ENCODE measurements around the gene CEACAM6.

DNA sequence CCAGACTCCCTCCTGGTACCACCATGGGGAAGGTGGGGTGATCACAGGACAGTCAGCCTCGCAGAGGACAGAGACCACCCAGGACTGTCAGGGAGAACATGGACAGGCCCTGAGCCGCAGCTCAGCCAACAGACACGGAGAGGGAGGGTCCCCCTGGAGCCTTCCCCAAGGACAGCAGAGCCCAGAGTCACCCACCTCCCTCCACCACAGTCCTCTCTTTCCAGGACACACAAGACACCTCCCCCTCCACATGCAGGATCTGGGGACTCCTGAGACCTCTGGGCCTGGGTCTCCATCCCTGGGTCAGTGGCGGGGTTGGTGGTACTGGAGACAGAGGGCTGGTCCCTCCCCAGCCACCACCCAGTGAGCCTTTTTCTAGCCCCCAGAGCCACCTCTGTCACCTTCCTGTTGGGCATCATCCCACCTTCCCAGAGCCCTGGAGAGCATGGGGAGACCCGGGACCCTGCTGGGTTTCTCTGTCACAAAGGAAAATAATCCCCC, 47.4 kb upstream of the CEACAM6 start:
- TF ChIP-seq EZH2 (IDR thresholded peaks at IDR 0.05; ENCODE audit: low read depth, unreplicated experiment) (no peak), POLR2AphosphoS5 (IDR thresholded peaks at IDR 0.05; ENCODE audit: low read depth) (no peak), STAT1 (IDR thresholded peaks at IDR 0.05; ENCODE audit: unreplicated experiment) (no peak), EZH2phosphoT487 (IDR thresholded peaks at IDR 0.05; ENCODE audit: unreplicated experiment) (no peak), ZNF114 (CRISPR knock-in tag; IDR thresholded peaks at IDR 0.05) (no peak)
- TF ChIP-seq, protein P1, sequence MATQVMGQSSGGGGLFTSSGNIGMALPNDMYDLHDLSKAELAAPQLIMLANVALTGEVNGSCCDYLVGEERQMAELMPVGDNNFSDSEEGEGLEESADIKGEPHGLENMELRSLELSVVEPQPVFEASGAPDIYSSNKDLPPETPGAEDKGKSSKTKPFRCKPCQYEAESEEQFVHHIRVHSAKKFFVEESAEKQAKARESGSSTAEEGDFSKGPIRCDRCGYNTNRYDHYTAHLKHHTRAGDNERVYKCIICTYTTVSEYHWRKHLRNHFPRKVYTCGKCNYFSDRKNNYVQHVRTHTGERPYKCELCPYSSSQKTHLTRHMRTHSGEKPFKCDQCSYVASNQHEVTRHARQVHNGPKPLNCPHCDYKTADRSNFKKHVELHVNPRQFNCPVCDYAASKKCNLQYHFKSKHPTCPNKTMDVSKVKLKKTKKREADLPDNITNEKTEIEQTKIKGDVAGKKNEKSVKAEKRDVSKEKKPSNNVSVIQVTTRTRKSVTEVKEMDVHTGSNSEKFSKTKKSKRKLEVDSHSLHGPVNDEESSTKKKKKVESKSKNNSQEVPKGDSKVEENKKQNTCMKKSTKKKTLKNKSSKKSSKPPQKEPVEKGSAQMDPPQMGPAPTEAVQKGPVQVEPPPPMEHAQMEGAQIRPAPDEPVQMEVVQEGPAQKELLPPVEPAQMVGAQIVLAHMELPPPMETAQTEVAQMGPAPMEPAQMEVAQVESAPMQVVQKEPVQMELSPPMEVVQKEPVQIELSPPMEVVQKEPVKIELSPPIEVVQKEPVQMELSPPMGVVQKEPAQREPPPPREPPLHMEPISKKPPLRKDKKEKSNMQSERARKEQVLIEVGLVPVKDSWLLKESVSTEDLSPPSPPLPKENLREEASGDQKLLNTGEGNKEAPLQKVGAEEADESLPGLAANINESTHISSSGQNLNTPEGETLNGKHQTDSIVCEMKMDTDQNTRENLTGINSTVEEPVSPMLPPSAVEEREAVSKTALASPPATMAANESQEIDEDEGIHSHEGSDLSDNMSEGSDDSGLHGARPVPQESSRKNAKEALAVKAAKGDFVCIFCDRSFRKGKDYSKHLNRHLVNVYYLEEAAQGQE (IDR thresholded peaks at IDR 0.05; ENCODE audit: unreplicated experiment) = no peak
- TF ChIP-seq, protein P2, sequence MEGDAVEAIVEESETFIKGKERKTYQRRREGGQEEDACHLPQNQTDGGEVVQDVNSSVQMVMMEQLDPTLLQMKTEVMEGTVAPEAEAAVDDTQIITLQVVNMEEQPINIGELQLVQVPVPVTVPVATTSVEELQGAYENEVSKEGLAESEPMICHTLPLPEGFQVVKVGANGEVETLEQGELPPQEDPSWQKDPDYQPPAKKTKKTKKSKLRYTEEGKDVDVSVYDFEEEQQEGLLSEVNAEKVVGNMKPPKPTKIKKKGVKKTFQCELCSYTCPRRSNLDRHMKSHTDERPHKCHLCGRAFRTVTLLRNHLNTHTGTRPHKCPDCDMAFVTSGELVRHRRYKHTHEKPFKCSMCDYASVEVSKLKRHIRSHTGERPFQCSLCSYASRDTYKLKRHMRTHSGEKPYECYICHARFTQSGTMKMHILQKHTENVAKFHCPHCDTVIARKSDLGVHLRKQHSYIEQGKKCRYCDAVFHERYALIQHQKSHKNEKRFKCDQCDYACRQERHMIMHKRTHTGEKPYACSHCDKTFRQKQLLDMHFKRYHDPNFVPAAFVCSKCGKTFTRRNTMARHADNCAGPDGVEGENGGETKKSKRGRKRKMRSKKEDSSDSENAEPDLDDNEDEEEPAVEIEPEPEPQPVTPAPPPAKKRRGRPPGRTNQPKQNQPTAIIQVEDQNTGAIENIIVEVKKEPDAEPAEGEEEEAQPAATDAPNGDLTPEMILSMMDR (conservative IDR thresholded peaks at IDR 0.05; ENCODE audit: low read depth in 2 of 2) = no peak
- TF ChIP-seq, protein P3, sequence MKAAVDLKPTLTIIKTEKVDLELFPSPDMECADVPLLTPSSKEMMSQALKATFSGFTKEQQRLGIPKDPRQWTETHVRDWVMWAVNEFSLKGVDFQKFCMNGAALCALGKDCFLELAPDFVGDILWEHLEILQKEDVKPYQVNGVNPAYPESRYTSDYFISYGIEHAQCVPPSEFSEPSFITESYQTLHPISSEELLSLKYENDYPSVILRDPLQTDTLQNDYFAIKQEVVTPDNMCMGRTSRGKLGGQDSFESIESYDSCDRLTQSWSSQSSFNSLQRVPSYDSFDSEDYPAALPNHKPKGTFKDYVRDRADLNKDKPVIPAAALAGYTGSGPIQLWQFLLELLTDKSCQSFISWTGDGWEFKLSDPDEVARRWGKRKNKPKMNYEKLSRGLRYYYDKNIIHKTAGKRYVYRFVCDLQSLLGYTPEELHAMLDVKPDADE (IDR thresholded peaks at IDR 0.05) = no peak

Measured in GM23338 (cell line).